ENCODE results near the gene RRP1B.

- no peak for TF ChIP-seq CTCF (conservative IDR thresholded peaks at IDR 0.05; ENCODE audit: low read depth, low read length)
- no peak for TF ChIP-seq EZH2 (IDR thresholded peaks at IDR 0.05; ENCODE audit: low read length, unreplicated experiment)
- TF ChIP-seq EZH2phosphoT487 (IDR thresholded peaks at IDR 0.05; ENCODE audit: borderline replicate concordance, low read length), result no peak
These were observed 61.3 kb downstream of the RRP1B start for GRCh38 chr21:43720539-43721166.

Measured in PC-3 (cell line).